ENCODE data around the gene HMGCLL1. TPM values are rescaled to one million over a fixed set of nuclear protein-coding genes. Genes with fewer than 3 reads are reported as not detected.

HMGCLL1 gene
- total RNA-seq, 1 donor from 2014 or later: not detected

DNA sequence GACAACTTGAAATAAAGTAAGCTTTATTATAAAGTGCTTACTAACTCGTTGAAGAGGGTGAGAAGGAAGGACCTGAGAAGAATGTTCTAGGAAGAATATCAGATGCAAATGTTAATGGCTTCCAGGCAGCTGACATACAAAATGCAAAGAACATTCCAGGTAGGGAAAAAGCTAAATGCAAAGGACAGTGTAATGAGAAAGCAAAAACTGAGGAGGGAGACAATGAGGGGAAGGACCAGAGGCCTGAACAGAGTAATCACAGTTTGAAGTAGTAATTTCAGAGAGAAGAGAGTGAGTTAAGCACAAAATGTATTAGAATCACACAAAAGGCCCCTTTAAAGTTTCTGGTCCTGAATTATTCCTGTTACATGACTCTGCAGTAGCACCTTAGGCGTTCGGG lies 81.3 kb downstream of the HMGCLL1 start:
- ChIA-PET POLR2A (no interaction called here), CTCF (no interaction called here)
- Mint-ChIP-seq H3K9me3 (peaks cover 3% of the 10 kb centered on the region), H3K36me3 (ENCODE audit: low read depth) (no peaks in the 10 kb centered on the region), H3K27ac (no peak overlapping the region), H3K4me1 (no peaks in the 10 kb centered on the region), H3K4me3 (no peak overlapping the region), H3K27me3 (no peaks in the 10 kb centered on the region)
- ATAC-seq (ENCODE audit: low read depth): no peak
- intact Hi-C loops (cut with micrococcal nuclease): no loop called here
- DNase-seq: no peak
- TF ChIP-seq, protein P1, sequence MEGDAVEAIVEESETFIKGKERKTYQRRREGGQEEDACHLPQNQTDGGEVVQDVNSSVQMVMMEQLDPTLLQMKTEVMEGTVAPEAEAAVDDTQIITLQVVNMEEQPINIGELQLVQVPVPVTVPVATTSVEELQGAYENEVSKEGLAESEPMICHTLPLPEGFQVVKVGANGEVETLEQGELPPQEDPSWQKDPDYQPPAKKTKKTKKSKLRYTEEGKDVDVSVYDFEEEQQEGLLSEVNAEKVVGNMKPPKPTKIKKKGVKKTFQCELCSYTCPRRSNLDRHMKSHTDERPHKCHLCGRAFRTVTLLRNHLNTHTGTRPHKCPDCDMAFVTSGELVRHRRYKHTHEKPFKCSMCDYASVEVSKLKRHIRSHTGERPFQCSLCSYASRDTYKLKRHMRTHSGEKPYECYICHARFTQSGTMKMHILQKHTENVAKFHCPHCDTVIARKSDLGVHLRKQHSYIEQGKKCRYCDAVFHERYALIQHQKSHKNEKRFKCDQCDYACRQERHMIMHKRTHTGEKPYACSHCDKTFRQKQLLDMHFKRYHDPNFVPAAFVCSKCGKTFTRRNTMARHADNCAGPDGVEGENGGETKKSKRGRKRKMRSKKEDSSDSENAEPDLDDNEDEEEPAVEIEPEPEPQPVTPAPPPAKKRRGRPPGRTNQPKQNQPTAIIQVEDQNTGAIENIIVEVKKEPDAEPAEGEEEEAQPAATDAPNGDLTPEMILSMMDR (IDR thresholded peaks at IDR 0.05): no peak

DNA sequence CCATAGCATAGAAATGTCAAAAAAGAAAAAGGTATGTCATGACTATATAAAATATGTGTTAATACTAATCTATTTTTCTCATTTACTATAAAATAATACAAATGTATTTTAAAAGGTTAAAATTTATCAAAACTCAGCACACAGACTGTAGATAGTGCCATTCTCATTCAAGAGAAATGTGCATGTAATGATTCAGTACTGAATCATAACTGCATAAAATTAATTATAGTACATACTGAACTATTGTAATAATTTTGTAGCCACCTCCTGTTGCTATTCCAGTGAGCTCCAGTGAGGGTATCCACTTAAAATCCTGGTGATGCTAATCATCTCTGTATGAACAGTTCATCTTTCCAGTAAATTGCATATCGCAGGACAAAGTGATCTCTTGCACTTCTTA lies 82.8 kb downstream of the HMGCLL1 start:
- intact Hi-C loops (cut with micrococcal nuclease): no loop called here
- ChIA-PET CTCF (no interaction called here), POLR2A (no interaction called here)
- TF ChIP-seq, protein P1 (IDR thresholded peaks at IDR 0.05): no peak
- no peaks in the 10 kb centered on the region for H3K4me1 Mint-ChIP-seq
- peaks cover 3% of the 10 kb centered on the region for H3K9me3 Mint-ChIP-seq
- no peak overlapping the region for H3K4me3 Mint-ChIP-seq
- no peak overlapping the region for H3K27ac Mint-ChIP-seq
- ATAC-seq (ENCODE audit: low read depth): no peak
- no peak for DNase-seq
- no peaks in the 10 kb centered on the region for H3K27me3 Mint-ChIP-seq
- H3K36me3 Mint-ChIP-seq (ENCODE audit: low read depth): no peaks in the 10 kb centered on the region

DNA sequence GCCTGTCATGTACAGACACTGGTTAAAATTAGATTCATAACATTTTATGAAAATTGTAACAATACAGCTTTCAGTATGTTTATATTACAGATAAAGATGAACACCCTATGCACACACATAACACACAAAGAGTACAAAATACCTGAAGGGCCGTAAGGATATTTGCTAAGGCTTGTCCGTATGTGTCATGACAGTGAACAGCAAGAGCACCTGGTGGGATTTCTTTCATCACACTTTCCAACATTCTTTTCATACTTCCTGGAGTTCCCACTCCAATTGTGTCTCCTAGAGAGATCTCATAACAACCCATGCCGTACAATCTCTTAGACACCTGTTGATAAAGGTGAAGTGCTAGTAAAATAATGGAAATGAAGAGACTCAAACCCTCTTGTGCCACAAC lies 83.7 kb downstream of the HMGCLL1 start:
- ATAC-seq (ENCODE audit: low read depth) (no peak), DNase-seq (no peak)
- Mint-ChIP-seq H3K36me3 (ENCODE audit: low read depth) (no peaks in the 10 kb centered on the region), H3K4me1 (no peaks in the 10 kb centered on the region), H3K27me3 (no peaks in the 10 kb centered on the region), H3K4me3 (no peak overlapping the region), H3K9me3 (peaks cover 3% of the 10 kb centered on the region), H3K27ac (no peak overlapping the region)
- CTCF ChIA-PET: no interaction called here
- TF ChIP-seq, protein P1 (IDR thresholded peaks at IDR 0.05): no peak
- intact Hi-C loops (cut with micrococcal nuclease): no loop called here
- POLR2A ChIA-PET: no interaction called here

DNA sequence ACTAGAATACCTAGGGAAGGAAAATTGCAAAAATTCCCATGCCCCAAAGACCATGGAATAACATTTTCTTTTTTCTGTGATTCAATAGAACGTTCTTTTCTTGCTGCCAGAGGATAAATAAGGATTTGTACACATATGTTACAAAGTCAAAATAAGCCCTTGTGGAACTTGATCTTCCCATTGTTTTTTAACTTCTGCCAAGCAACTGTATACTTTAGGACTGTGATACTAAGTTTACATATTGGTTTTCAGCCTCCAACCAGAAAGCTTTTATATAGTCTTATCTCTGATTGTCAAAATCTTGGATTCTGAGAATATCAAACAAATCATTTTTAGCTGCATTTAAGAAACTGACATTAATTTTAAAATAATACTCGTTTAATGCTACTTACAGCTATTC lies 84.6 kb downstream of the HMGCLL1 start:
- POLR2A ChIA-PET: no interaction called here
- DNase-seq (no peak), ATAC-seq (ENCODE audit: low read depth) (no peak)
- Mint-ChIP-seq H3K27me3 (no peaks in the 10 kb centered on the region), H3K4me1 (no peaks in the 10 kb centered on the region), H3K27ac (no peak overlapping the region), H3K36me3 (ENCODE audit: low read depth) (no peaks in the 10 kb centered on the region), H3K9me3 (peaks cover 3% of the 10 kb centered on the region), H3K4me3 (no peak overlapping the region)
- TF ChIP-seq, protein P1 (IDR thresholded peaks at IDR 0.05): no peak
- CTCF ChIA-PET: no interaction called here
- intact Hi-C loops (cut with micrococcal nuclease): no loop called here

DNA sequence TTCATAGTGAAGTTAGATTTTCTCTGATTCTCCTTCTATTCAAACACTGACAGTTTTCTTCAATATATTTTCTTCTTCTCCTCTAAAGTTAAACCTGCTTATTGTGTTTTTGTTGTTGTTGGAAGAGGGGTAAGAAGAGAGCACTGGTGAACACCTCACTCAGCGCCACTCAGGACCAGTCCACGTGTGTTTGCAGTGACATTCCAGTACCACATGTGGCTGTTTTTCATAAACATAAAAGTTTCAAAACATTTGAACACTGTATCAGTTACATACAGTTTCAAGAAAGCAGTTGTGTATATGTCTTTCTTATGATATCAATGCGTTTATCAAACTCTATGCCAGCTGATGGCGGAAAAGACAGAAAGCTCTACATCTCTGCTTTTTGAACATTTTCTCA lies 86.7 kb downstream of the HMGCLL1 start:
- no peaks in the 10 kb centered on the region for H3K4me1 Mint-ChIP-seq
- no peaks in the 10 kb centered on the region for H3K27me3 Mint-ChIP-seq
- no peak overlapping the region for H3K27ac Mint-ChIP-seq
- DNase-seq: no peak
- ATAC-seq (ENCODE audit: low read depth): no peak
- ChIA-PET POLR2A (no interaction called here), CTCF (no interaction called here)
- TF ChIP-seq, protein P1 (IDR thresholded peaks at IDR 0.05): no peak
- intact Hi-C loops (cut with micrococcal nuclease): no loop called here
- peaks cover 5% of the 10 kb centered on the region for H3K9me3 Mint-ChIP-seq
- no peaks in the 10 kb centered on the region for H3K36me3 Mint-ChIP-seq (ENCODE audit: low read depth)
- H3K4me3 Mint-ChIP-seq: no peak overlapping the region

Data from activated B cell treated with CpG ODN at 0.5 μM for 24 hours (primary cell).